ENCODE data around the gene MIGA1. TPM values are rescaled to one million over a fixed set of nuclear protein-coding genes. Genes with fewer than 3 reads are reported as not detected.

MIGA1 gene
- total and polyA plus RNA-seq, 8 donors, result 1.6 to 40.6 (median 7.5) TPM

DNA sequence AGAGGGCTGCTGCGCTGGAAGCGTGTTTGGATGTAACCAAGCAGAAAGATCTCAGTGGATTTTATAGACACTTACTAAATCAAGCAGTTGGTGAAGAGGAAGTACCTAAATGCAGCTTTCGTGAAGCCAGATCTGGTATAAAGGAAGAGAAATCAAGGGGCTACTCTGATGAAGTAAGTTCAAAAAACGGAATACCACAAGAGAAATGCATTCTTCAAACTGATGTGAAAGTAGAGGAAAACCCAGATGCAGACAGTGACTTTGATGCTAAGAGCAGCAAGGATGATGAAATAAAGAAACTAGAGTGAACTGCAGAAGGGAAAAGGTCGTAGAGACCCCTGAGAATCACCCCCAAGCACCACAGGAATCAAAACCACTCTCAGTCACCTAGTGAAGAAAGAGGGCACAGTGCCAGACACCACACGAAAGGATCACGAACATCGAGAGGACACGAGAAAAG lies 68.2 kb downstream of the MIGA1 start:
- Histone ChIP-seq H3K27me3 (no peaks in the 10 kb centered on the region), H3K4me3 (no peak overlapping the region), H3K9me3 (no peaks in the 10 kb centered on the region), H3K27ac (no peak overlapping the region), H3K4me1 (no peaks in the 10 kb centered on the region), H3K36me3 (peaks cover 6 to 26% (median 21%) of the 10 kb centered on the region in 4 donors)
- WGBS, 5 donors, result 78 to 85% (median 81%) methylated on average over 9 of the region's 9 CpGs
- intact Hi-C loops (cut with DNase I; ENCODE audit: low total_unique reads), result no loop called here
- DNase-seq, result no peak
- TF ChIP-seq POLR2A (IDR thresholded peaks at IDR 0.05) (no peak), POLR2AphosphoS5 (IDR thresholded peaks at IDR 0.05) (no peak), EP300 (IDR thresholded peaks at IDR 0.05) (no peak)
- TF ChIP-seq, protein P1, sequence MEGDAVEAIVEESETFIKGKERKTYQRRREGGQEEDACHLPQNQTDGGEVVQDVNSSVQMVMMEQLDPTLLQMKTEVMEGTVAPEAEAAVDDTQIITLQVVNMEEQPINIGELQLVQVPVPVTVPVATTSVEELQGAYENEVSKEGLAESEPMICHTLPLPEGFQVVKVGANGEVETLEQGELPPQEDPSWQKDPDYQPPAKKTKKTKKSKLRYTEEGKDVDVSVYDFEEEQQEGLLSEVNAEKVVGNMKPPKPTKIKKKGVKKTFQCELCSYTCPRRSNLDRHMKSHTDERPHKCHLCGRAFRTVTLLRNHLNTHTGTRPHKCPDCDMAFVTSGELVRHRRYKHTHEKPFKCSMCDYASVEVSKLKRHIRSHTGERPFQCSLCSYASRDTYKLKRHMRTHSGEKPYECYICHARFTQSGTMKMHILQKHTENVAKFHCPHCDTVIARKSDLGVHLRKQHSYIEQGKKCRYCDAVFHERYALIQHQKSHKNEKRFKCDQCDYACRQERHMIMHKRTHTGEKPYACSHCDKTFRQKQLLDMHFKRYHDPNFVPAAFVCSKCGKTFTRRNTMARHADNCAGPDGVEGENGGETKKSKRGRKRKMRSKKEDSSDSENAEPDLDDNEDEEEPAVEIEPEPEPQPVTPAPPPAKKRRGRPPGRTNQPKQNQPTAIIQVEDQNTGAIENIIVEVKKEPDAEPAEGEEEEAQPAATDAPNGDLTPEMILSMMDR (IDR thresholded peaks at IDR 0.05), result no peak

- DNase-seq, result no peak
- Histone ChIP-seq H3K4me1 (no peaks in the 10 kb centered on the region), H3K36me3 (peaks cover 0 to 21% (median 15%) of the 10 kb centered on the region in 4 donors), H3K4me3 (no peak overlapping the region), H3K27me3 (no peaks in the 10 kb centered on the region), H3K9me3 (peaks cover 0 to 5% (median 2%) of the 10 kb centered on the region in 4 donors), H3K27ac (no peak overlapping the region)
- intact Hi-C loops (cut with DNase I; ENCODE audit: low total_unique reads), result no loop called here
- 90 to 100% (median 96%) methylated on average over 1 of the region's 1 CpG for WGBS, 5 donors
- TF ChIP-seq EP300 (IDR thresholded peaks at IDR 0.05) (no peak), POLR2AphosphoS5 (IDR thresholded peaks at IDR 0.05) (no peak), POLR2A (IDR thresholded peaks at IDR 0.05) (no peak)
- TF ChIP-seq, protein P1 (IDR thresholded peaks at IDR 0.05), result no peak
Measured at GRCh38 chr1:77850082-77850481, 70.6 kb downstream of the MIGA1 start.

GRCh38 chr1:77857552-77857951 lies 78.1 kb downstream of the MIGA1 start:
- TF ChIP-seq, protein P1 (IDR thresholded peaks at IDR 0.05), result no peak
- no peak for TF ChIP-seq POLR2A (IDR thresholded peaks at IDR 0.05)
- no peak for TF ChIP-seq POLR2AphosphoS5 (IDR thresholded peaks at IDR 0.05)
- TF ChIP-seq EP300 (IDR thresholded peaks at IDR 0.05), result no peak
- Histone ChIP-seq H3K36me3 (peaks cover 0 to 48% (median 21%) of the 10 kb centered on the region in 4 donors), H3K4me3 (no peak overlapping the region), H3K27me3 (no peaks in the 10 kb centered on the region), H3K4me1 (no peaks in the 10 kb centered on the region), H3K9me3 (peaks cover 0 to 13% (median 4%) of the 10 kb centered on the region in 4 donors), H3K27ac (no peak overlapping the region)
- intact Hi-C loops (cut with DNase I; ENCODE audit: low total_unique reads), result no loop called here
- WGBS, 5 donors, result 77 to 91% (median 89%) methylated on average over 4 of the region's 4 CpGs
- no peak for DNase-seq

GRCh38 chr1:77858725-77859124 lies 79.3 kb downstream of the MIGA1 start:
- Histone ChIP-seq H3K4me1 (no peaks in the 10 kb centered on the region), H3K9me3 (peaks cover 0 to 13% (median 4%) of the 10 kb centered on the region in 4 donors), H3K27me3 (no peaks in the 10 kb centered on the region), H3K4me3 (no peak overlapping the region), H3K27ac (no peak overlapping the region), H3K36me3 (peaks cover 0 to 52% (median 23%) of the 10 kb centered on the region in 4 donors)
- TF ChIP-seq EP300 (IDR thresholded peaks at IDR 0.05) (no peak), POLR2A (IDR thresholded peaks at IDR 0.05) (no peak), POLR2AphosphoS5 (IDR thresholded peaks at IDR 0.05) (no peak)
- TF ChIP-seq, protein P1 (IDR thresholded peaks at IDR 0.05), result no peak
- 92 to 99% (median 95%) methylated on average over 3 of the region's 3 CpGs for WGBS, 5 donors
- DNase-seq, result no peak
- intact Hi-C loops (cut with DNase I; ENCODE audit: low total_unique reads), result no loop called here
